Sciatic nerve (tissue), 2 donors: ENCODE results near the gene DRC7. TPM values are rescaled to one million over a fixed set of nuclear protein-coding genes. Genes with fewer than 3 reads are reported as not detected.
"Not testable (repeated sequence)": the region's sequence is repeated elsewhere in the genome, so short reads cannot be mapped to it uniquely, and the experiment has no call there.

ENCODE experiments used
- ATAC-seq: fragments of 200-7000 bp; cut with Tn5 transposase; one replicate; pipeline ENCODE4 v1.9.1; 2020; ENCODE audit warnings: mild to moderate bottlenecking, moderate library complexity
- DNase-seq: peaks from one replicate; pipeline ENCODE4 v3.0.0-alpha.2; 2020; ENCODE audit warnings: low spot score
- intact Hi-C: fragments of 100-400 bp; cut with DNase I; formaldehyde crosslinking; loops from one replicate; pipeline ENCODE4 v1.14.2; 2022
- total RNA-seq: library from RNA; stranded (reverse); fragmentation: NEBNext Ultra II Directional; extraction: Animal tissue kit (Norgen Biotek cat#: 25700); gene quantifications from one replicate; pipeline ENCODE4 v1.2.1, GENCODE V29; 2021
- donor health status: DM: no; HTN: no; CAD: no.
- donor health status: DM: no; HTN: no; CAD: no.

DRC7 gene
- total RNA-seq, 1 donor from 2014 or later, result not detected

DNA sequence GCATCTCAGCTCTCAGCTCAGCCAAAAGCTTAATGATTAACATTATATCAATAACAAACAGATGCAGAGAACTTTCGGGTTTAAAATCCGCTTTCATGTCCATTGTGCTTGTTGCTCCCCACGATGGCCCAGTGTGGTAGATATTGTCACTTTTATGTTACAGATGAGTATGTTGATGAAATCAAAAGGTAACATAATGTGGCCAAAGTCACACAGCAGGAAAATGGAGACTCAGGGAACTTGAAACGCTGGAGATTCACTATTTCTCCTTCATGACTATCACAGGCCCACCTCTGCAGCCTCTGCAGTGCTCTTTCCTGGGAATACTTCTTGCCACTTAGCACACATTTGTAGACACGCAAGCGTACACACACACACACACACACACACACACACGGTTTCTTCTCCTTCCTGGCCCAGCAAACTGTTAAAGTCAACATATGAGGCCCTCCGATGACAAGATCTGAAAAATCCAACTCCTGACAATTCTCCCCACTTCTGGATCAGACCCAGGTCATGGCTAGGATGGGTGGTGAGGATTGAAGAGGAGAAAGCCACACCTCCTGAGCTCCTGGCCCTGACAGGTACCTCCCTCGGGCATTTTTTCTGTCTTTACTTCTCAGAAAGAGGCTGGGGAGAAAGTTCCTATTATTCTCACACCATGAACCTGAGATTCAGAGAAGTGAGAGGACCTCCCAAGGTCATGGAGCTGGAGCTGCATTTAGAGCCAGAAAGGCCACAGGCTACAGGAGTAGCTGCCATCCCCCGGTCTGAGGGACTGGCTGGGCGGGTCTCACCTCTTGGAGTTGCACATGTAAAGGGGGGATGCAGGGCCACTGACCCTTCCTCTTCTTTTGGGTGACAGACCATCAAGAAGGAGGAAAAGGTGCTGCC, 9.7 kb downstream of the DRC7 start:
- ATAC-seq, result no peak
- no peak for DNase-seq
- intact Hi-C loops, result no loop called here

DNA sequence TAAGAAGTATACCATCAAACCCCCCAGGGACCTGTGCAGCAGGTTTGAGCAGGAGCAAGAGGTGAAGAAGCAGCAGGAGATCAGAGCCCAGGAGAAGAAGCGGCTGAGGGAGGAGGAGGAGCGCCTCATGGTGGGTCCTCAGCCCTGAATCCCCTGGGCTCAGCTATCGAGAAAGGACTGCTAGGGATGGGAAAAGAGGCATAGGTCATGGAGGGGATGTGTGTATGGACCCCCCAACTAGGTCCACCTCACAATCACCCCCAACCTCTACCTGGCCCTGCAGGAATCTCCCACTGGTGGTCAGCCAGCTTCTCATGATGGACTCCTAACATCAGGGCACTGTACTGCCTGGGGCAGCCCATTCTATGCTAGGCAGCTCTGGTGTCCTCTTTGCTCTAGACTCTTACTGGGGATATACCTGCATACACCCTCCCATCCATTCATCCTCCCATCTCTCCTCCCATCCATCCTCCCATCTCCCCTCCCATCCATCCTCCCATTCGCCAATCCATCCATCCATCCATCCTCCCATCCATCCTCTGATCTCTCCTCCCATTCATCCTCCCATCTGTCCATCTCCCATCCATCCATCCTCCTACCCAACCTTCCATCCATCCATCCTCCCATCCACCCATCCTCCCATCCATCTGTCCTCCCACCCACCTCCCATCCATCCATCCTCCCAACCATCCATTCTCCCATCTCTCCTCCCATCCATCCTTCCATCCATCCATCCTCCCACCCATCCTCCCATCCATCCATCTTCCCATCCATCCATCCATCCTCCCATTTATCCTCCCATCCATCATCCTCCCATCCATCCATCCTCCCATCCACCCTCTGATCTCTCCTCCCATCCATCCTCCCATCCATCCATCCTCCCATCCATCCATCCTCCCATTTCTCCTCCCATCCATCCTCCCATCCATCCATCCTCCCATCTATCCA, 10.6 kb downstream of the DRC7 start:
- intact Hi-C loops, result no loop called here
- no peak for DNase-seq

DNA sequence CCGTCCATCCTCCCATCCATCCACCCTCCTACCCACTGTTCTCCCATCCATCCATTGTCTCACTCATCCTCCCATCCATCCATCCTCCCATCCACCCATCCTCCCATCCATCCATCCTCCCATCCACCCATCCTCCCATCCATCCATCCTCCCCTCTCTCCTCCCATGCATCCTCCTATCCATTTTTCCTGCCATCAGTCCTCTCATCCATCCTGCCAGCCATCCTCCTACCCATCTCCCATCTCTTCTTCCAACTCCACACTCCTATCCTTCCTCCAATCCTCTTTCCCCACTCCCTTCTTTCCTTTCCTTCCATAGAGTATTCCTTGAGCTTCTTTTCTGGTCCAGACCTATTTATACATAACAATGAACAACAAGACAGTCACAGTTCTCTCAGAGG, 12.1 kb downstream of the DRC7 start:
- ATAC-seq, result no peak
- intact Hi-C loops, result no loop called here
- no peak for DNase-seq

More for the DNA sequence above, 10.6 kb downstream of the DRC7 start:
- ATAC-seq, result no peak

DNA sequence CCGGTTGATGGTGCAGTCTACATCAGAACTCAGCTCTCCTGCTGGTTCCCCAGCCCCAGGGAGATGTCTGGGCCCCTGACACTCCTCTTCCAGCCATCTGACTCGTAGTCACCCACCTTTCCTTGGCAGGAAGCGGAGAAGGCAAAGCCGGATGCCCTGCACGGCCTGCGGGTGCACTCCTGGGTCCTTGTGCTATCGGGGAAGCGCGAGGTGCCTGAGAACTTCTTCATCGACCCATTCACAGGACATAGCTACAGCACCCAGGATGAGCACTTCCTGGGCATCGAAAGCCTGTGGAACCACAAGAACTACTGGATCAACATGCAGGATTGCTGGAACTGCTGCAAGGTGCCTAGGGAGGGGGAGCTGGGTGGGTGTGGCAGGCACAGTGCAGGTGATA, 12.7 kb downstream of the DRC7 start:
- no peak for ATAC-seq
- intact Hi-C loops, result no loop called here
- DNase-seq, result no peak

DNA sequence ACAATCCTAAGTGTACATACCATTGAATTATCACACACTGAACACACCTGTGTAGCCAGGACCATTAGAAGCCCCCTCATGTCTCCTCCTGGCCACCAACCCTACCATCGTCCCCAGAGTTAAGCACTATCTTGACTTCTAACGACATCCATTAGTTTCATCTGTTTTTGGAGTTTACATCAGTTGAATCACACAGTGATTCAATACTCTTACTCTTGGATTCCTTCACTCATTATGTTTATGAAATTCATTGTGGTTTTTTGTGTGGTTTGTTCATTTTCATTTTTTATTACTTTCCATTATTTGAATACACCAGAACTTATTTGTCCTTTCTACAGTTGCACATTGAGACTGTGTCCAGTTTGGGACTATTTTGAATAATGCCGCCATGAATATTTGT, 13.6 kb downstream of the DRC7 start:
- intact Hi-C loops, result no loop called here
- no peak for DNase-seq
- no peak for ATAC-seq

DNA sequence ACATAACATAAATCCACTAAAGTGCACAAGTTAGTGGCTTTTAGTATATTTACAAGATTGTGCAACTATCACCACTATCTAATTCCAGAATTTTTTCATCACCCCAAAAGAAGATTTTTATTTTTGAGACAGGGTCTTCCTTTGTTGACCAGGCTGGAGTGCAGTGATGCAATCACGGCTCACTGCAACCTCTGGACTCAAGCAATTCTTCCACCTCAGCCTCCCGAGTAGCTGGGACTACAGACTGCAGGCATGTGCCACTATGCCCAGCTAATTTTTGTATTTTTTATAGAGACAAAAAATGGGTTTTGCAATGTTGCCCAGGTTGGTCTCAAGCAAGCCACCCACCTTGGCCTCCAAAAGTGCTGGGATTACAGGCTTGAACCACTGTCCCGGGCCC, 15.1 kb downstream of the DRC7 start:
- DNase-seq, result no peak
- ATAC-seq, result no peak

DNA sequence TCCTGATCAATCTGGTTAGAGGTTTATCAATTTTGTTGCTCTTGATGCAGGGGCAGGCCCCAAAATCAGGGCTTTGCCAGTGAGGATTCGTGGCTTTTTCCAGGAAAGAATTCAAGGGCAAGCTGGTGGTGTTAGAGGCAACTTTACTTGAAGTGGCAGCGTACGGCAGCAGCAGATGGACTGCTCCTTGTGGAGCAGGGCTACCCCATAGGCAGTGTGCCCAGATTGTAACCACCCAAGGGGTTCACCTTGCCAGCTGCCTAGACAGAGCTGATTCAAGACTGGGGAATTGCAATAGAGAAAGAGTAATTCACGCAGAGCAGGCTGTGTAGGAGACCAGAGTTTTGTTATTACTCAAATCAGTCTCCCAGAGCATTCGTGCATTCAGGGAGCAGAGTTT, 16.7 kb downstream of the DRC7 start:
- ATAC-seq (no peak), DNase-seq (no peak)
- intact Hi-C loops, result no loop called here

More for the DNA sequence above, 15.1 kb downstream of the DRC7 start:
- intact Hi-C loops, result no loop called here

DNA sequence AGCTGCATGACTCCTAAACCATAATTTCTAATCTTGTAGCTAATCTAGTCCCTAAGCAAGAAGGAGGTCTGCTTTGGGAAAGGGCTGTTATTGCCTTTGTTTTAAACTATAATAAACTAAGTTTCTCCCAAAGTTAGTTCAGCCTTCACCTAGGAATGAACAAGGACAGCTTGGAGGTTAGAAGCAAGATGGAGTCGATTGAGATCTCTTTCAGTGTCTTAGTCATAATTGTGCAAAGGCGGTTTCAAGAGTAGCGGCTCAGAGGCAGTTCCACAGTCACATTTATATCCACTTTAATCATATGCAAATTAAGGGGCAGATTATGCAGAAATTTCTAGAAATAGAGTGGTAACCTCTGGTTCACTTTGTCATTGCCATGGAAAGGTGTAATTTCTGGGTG, 17.4 kb downstream of the DRC7 start:
- no peak for ATAC-seq
- intact Hi-C loops, result no loop called here

DNA sequence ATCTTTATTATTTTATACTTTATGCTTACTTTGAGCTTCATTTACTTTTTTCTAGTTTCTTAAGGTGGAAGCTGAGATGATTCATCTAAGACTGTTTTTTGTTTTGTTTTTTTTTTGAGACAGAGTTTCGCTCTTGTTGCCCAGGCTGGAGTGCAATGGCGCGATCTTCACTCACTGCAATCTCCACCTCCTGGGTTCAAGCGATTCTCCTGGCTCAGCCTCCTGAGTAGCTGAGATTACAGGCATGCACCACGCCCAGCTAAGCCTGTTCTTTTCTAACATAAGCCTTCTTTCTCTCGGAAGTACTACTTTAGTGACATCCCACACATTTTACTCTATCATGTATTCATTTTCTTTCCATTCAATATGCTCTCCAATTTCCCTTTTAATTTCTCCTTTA, 18.0 kb downstream of the DRC7 start:
- ATAC-seq, intact Hi-C loops, DNase-seq: not testable (repeated sequence)

More for the DNA sequence above, 17.4 kb downstream of the DRC7 start:
- DNase-seq, result no peak

DNA sequence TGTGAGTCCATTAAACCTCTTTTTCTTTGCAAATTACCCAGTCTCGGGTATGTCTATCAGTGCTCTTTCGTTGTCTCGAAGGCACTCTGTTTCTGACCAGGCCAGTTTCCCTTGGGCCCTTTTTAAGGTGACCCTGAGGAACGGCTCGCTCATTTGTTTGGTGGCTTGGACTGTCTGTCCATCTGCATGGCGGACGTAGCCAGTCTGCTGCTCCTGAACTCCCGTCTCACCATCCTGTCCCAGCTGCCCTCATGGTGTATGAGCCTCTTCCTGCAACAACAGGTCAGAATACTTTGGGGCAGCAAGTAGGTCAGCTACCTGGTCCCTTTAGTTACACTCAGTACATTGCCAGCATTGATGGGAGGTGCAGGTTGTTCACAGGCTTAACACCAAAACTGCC, 19.0 kb downstream of the DRC7 start:
- intact Hi-C loops, result no loop called here
- ATAC-seq (no peak), DNase-seq (no peak)

DNA sequence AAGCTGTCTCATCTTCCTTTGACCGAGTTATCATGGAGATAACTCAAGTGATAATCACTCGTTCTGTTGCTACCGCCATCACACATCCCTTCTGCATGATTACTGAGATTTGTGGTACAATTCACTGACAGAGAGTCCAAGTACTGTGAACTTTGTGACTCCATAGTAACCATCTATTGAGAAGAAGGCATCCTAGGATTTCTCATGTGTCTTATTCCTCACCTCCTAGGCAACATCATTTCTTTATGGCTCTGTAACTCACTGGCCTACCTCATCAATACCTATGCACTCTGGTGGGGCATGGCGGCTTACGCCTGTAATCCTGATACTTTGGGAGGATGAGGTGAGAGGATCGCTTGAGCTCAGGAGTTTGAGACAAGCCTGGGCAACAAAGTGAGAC, 19.4 kb downstream of the DRC7 start:
- intact Hi-C loops, result no loop called here

DNA sequence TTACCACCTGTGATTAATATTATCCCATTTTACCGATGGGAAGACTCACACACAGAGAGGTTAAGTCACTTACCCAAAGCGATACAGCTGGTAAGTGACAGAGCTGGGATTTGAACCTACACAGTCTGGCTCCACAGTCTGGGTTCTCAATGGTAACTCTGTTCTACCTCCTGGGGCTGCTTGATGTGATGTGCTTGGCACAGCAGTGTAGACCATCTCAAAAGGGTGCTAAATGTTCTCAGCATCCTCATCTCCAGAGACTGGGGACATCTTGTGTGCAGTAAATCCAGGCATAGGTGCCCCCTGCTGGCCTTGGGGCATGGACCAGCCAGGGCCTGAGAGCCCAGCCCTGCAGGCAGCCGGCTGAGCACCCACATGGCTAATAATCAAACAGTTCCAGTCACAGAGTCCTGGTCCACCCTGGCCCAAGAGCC, 25.6 kb downstream of the DRC7 start:
- intact Hi-C loops, result no loop called here
- no peak for DNase-seq
- ATAC-seq, result no peak

More for the DNA sequence above, 19.4 kb downstream of the DRC7 start:
- no peak for DNase-seq
- ATAC-seq, result no peak

DNA sequence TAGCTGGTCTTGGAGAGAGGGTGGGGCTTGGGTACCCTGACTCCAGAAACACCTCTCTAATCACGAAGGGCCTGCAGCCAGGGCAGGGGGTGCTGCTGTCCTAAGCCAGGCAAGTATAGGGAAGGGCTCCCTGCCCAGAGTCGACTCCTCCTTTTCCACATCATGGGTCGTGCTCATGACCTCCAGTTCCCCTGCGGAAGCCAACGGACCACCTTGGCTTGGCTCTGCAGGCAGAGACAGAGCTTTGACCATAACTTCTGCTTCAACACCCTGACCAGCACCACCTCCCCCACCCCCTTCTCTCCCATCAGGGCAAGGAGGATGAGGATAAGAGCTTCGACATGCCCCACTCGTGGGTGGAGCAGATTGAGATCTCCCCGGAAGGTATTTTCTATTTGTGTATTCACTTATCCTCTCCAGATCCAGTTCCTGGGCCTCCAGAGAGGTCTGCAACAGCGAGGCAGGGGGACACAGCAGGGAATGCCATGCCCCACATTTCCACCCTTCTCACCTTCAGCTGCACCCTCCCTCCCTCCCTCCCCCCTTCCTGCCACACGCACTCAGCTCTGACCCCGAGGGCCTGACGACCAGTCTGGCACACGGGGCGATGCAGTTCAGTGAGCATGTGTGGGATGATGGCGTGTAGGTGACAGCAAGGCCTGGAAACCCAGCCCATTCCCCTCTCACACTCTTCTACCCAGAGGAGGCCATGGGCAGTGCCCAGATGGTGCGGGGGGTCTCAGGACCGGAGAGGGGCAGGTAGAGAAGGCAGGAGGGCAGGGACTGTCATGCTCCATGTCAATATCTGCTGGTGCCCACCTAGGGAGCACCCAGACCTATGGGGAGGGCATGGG, 27.0 kb downstream of the DRC7 start:
- no peak for ATAC-seq
- intact Hi-C loops, result no loop called here
- no peak for DNase-seq

DNA sequence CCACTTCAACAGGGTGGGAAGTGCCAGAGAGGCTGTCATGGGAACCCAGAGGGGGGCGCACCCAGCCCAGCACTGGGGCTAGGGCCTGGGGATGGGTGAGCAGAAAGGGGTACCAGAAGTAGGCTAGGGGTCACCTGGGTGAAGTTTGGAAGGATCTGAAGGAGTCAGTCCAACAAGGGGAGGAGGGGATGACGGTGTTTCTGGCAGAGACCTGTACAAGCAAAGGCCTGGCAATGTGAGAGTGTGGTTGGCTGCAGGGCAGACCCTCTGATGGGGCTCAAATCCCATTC, 27.5 kb downstream of the DRC7 start:
- ATAC-seq, result no peak
- intact Hi-C loops, result no loop called here
- DNase-seq, result no peak

DNA sequence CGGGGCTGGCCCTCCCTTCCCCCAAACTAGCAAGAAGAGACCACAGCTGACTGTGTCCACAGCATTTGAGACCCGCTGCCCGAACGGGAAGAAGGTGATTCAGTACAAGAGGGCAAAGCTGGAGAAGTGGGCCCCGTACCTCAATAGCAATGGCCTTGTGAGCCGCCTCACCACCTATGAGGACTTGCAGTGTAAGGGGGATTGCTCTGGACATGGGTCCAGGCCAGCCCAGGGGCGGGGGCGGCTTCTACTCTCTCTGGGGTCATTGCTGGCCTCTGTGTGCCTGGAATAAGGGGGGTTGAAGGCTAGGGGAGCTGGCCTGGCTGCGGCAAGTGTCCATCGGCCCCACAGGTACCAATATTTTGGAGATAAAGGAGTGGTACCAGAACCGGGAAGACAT, 28.0 kb downstream of the DRC7 start:
- no peak for ATAC-seq
- intact Hi-C loops, result no loop called here
- DNase-seq, result no peak

DNA sequence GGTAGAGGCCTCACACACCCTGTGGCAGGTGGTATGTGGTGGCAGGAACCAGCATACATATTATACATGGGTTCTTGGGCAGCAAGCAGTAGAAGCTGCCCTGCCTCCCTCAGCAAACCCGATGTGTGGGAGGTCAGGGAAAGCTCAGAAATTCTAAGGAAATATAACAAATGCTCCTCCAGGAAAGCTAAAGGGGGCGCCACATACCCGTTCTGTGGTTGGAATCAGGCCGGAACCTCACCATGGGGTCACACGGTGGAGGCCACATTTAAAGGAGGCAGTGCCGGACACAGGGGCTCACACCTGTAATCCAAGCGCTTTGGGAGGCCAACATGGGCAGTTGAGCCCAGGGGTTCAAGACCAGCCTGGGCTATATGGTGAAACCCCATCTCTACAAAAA, 28.6 kb downstream of the DRC7 start:
- intact Hi-C loops, result no loop called here
- ATAC-seq, result no peak
- DNase-seq, result no peak

DNA sequence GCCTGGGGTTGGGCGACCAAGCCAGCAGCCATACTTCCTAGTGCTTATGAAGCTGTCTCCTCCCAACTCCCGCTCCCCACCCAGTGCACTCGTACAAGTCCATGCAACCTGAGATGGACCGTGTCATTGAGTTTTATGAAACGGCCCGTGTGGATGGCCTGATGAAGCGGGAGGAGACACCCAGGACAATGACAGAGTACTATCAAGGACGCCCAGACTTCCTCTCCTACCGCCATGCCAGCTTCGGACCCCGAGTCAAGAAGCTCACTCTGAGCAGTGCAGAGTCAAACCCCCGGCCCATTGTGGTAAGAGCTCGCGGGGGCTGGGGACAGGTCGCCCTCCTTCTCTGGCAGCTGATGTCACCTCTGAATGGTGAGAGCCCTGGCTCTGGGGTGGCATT, 29.9 kb downstream of the DRC7 start:
- intact Hi-C loops, result no loop called here
- no peak for ATAC-seq
- no peak for DNase-seq

DNA sequence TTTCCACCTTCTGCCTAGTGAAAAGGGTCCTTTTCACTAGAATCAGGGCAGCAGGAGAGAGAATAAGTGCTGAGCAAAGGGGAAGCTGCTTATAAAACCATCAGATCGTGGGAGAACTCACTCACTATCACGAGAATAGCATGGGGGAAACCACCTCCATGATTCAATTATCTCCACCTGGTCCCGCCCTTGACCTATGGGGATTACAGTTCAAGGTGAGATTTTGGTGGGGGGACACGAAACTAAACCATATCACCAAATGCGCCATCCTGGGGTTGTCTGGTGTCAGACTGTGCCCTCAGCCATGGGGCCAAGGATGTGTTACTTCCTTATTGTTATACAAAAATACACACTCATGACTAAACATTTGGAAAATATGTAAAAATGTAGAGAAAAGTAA, 30.5 kb downstream of the DRC7 start:
- ATAC-seq (no peak), DNase-seq (no peak)
- intact Hi-C loops, result no loop called here

DNA sequence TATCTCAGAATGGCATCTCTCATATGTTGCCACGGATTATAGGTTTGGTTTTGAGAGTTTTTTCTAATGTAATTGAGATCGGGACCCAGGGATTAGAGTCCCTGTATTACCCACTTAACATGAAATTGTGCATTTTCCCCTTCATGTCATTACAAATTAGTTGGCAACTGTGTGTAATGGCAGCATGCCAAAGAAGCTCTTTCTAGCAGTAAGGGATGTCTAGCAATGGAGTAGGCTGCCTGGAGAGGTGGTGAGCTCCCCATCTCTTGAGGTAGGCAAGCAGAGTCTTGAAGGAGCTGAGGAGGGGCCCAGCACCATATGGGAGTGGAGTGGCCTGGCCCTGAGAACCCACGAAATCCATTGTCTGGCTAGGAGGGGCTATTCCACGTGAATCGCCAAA, 30.9 kb downstream of the DRC7 start:
- intact Hi-C loops, result no loop called here
- ATAC-seq (no peak), DNase-seq (no peak)
